Measurements from ENCODE around the gene VAV2. TPM values are rescaled to one million over a fixed set of nuclear protein-coding genes. Genes with fewer than 3 reads are reported as not detected.
"Not testable (repeated sequence)": the region's sequence is repeated elsewhere in the genome, so short reads cannot be mapped to it uniquely, and the experiment has no call there.

Gene VAV2
- total RNA-seq, 4 donors from 2014 or later = 15.0 to 25.7 (median 20.5) TPM

DNA sequence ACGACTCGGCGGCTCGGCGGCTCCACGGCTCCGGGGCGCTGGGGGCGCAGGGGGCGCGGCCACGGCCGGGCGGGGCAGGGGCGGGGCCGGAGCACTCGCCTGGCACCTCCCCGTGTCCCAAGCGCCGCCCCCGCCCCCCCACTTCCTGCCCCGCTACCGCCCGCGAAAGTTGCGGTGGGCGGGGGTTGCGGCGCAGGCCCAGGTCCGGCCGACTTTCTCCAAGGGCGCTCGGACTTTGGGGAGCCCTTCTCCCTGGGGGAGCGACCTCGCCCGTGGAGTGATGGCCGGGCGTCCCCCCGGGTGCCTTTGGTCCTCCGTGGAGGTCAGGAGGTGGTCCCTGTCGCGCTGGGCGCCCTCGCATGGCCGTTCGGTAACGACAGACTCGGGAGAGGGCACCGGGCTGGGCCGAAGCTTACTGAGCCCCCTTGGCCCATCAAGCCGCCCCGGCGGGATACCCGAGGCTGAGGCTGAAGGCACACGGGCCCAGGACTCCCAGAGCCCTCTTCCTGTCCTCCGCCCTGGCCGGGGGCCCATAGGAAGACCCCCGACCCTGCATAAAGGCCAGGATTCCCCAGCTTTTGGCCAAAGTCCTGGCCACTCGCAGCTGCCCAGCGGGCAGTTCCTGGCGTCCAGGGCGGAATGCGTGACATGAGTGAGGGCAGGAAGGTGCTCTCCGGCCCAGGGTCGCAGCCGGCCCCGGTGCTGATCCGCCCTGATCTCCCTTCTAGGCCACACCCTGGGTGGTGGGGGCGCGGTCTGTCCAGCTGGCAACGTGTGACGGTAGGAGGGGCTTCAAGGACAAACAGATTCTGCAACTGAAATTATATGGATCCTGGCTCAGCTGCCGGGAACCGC lies 883 bp upstream of the VAV2 start:
- 0 to 2% methylated on average over 7 to 13 of the region's 74 CpGs for WGBS, 2 donors
- DNase-seq = peak; percentile 83 to 86
- H3K27me3 ChIP-seq = no peaks in the 10 kb centered on the region
- H3K4me3 ChIP-seq (replicated peaks in 1 of 3) = peak overlapping the region in 2 of 3 donors; percentile 38 to 40
- H3K4me1 ChIP-seq = peaks cover 26 to 37% of the 10 kb centered on the region in 2 donors
- peak overlapping the region; percentile 70 to 87 (median 83) for H3K27ac ChIP-seq
- TF ChIP-seq POLR2A (IDR thresholded peaks at IDR 0.05) = peak; percentile 30 to 53
- TF ChIP-seq, protein P1, sequence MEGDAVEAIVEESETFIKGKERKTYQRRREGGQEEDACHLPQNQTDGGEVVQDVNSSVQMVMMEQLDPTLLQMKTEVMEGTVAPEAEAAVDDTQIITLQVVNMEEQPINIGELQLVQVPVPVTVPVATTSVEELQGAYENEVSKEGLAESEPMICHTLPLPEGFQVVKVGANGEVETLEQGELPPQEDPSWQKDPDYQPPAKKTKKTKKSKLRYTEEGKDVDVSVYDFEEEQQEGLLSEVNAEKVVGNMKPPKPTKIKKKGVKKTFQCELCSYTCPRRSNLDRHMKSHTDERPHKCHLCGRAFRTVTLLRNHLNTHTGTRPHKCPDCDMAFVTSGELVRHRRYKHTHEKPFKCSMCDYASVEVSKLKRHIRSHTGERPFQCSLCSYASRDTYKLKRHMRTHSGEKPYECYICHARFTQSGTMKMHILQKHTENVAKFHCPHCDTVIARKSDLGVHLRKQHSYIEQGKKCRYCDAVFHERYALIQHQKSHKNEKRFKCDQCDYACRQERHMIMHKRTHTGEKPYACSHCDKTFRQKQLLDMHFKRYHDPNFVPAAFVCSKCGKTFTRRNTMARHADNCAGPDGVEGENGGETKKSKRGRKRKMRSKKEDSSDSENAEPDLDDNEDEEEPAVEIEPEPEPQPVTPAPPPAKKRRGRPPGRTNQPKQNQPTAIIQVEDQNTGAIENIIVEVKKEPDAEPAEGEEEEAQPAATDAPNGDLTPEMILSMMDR (IDR thresholded peaks at IDR 0.05) = peak in 4 of 6 experiments; percentile 30 to 43 (median 40)
- H3K9me3 ChIP-seq = no peaks in the 10 kb centered on the region
- no peaks in the 10 kb centered on the region for H3K36me3 ChIP-seq
- intact Hi-C loops (cut with DNase I) = loop anchor here (5.0 kb wide), 1 partner anchor 61 kb away; no protein-coding TSS in a partner anchor

DNA sequence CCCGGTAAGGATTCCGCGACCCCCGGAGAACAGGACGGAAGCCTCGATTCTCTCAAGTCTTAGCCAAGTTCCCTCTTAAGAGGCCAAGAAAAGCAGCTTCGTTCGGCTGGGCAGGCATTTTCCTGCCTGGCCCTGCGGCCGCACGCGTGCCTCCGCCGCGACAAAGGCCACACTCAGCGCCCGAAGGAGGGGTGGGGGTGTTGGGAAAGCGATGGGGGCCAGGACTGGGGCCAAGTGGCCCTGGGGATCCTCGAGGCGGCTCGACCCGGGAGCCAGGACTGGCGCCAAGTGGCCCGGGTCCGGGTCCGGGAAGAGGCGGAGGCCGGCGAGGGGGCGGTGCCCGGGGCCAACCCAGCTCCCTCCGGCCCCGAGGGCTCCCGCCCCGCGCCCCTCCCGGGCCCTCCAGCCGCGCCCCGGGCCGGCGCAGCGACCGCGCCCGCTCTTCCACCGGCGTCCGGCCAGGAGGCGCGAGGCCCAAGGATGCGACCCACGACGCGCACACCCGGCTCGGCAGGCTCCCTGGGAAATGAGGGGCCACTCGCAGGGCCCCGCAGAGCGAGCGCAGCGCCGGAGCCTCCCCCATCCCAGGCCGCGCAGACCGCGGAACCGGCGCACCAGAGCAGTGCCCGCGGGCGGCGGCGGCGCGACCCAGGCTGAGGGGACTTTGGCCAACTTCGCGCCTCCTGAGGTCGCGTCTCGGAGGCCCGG lies 756 bp downstream of the VAV2 start:
- intact Hi-C loops (cut with DNase I) = loop anchor here (5.0 kb wide), 1 partner anchor 59 kb away; no protein-coding TSS in a partner anchor
- 0% methylated on average over 12 of the region's 82 CpGs; no CpG with 5 or more reads in 1 of the 2 donors for WGBS, 2 donors
- peak in 1 of 2 donors; percentile 39 for DNase-seq
- Histone ChIP-seq H3K9me3 (no peaks in the 10 kb centered on the region), H3K4me3 (replicated peaks in 1 of 3) (peak overlapping the region in 2 of 3 donors; percentile 37 to 38), H3K27ac (peak overlapping the region; percentile 12 to 61 (median 22)), H3K36me3 (no peaks in the 10 kb centered on the region), H3K4me1 (peaks cover 26 to 37% of the 10 kb centered on the region in 2 donors), H3K27me3 (no peaks in the 10 kb centered on the region)
- TF ChIP-seq, protein P1 (IDR thresholded peaks at IDR 0.05) = no peak
- no peak for TF ChIP-seq POLR2A (IDR thresholded peaks at IDR 0.05)

DNA sequence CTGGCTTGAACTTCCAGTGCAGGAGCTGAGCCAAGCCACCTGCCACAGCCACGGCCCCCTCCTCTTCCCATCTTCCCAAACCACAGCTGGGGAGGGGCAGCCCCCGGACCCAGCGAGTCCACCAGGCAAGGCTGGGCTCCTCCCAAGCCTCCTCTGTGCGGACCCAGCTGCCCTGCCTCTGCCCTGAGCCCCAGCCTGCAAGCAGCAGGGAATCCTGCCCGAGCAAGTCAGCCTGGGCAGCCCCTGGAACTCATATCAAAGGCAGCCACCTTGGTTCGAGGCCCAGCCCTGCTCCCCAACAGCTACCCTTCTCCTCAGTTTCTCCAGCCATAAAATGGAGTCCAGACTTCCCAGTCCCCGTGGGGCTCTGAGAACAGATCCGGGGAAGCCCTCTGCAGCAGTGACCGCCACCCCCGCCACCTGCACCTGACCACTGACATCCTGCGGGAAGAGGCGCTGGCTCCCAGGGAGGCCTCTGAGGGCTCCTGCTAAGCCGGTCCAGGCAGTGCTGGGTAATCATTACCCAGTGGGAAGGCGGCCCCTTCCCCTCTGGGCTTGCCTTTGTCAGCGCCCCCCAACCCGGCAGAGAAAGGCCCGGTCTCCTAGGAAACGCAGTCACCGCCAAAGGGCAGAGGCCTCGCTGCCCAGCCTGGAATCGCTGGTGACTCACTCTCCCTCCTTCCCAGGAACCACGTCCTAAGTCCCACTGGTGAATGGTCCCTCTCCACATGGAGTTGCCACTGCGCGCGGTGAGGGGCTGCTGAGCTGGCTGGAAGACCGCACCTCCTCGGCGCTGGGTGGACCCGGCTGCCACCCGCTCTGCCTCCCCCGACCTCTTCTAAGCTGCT lies 1.5 kb downstream of the VAV2 start:
- peaks cover 26 to 37% of the 10 kb centered on the region in 2 donors for H3K4me1 ChIP-seq
- H3K9me3 ChIP-seq = no peaks in the 10 kb centered on the region
- H3K27ac ChIP-seq = peak overlapping the region; percentile 12 to 61 (median 22)
- peak overlapping the region in 1 of 3 donors; percentile 38 for H3K4me3 ChIP-seq (replicated peaks in 1 of 3)
- H3K27me3 ChIP-seq = no peaks in the 10 kb centered on the region
- 30 to 42% methylated on average over 10 to 24 of the region's 31 CpGs for WGBS, 2 donors
- H3K36me3 ChIP-seq = no peaks in the 10 kb centered on the region
- TF ChIP-seq POLR2A (IDR thresholded peaks at IDR 0.05) = no peak
- TF ChIP-seq, protein P1 (IDR thresholded peaks at IDR 0.05) = no peak
- peak; percentile 54 to 57 for DNase-seq
- intact Hi-C loops (cut with DNase I) = loop anchor here (5.0 kb wide), 1 partner anchor 58 kb away; no protein-coding TSS in a partner anchor

DNA sequence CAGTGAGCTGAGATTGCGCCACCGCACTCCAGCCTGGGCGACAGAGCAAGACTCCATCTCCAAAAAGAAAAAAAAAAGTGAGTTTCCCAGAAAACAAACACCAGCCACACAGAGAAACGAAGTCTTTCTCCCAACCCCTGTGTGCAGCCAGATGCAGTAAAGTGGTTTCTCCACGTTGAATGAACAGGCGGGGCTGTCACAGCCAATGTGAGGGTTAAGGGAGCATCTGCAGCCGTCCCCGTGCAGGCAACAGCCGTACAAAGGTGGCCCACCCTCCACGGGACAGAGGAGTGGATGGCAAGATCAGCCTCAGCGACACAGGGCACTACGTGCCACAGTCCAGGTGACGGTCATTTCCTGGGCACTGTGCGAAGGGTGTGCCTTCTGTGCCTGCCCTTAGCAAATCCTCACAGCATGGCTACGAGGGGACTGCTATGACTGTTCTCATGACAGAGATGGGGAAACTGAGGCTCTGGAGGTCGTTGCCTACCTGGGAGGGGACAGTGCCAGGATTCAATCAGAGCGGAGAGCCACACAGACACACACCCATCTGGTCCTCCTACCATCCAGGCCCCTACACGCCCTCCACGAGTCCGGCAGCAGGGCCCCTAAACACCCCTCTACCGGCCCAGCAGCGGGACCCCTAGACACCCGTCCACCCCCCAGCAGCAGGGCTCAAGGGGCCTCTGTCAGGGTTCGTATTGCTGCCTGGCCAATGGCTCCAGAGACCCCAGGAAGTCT lies 2.3 kb downstream of the VAV2 start:
- intact Hi-C loops (cut with DNase I) = loop anchor here (5.0 kb wide), 1 partner anchor 57 kb away; no protein-coding TSS in a partner anchor
- peak; percentile 59 to 61 for DNase-seq
- H3K4me1 ChIP-seq = peaks cover 26 to 37% of the 10 kb centered on the region in 2 donors

DNA sequence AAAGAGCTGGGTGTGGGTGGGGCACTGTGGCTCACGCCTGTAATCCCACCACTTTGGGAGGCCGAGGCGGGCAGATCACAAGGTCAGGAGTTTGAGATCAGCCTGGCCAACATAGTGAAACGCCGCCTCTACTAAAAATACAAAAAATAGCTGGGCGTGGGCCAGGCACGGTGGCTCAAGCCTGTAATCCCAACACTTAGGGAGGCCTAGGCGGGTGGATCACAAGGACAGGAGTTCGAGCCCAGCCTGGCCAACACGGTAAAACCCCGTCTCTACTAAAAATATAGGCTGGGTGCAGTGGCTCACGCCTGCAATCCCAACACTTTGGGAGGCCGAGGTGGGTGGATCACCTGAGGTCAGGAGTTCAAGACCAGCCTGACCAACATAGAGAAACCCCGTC lies 3.4 kb downstream of the VAV2 start:
- Histone ChIP-seq H3K4me1 (peaks cover 25 to 30% of the 10 kb centered on the region in 2 donors), H3K27ac (peak overlapping the region in 1 of 3 donors; percentile 52)
- H3K4me3 ChIP-seq (replicated peaks in 1 of 3); H3K9me3 ChIP-seq; intact Hi-C loops (cut with DNase I); DNase-seq; H3K27me3 ChIP-seq; H3K36me3 ChIP-seq: not testable (repeated sequence)
- WGBS, 2 donors = 86 to 87% methylated on average over 14 of the region's 14 CpGs

More for the DNA sequence above, 2.3 kb downstream of the VAV2 start:
- TF ChIP-seq POLR2A (IDR thresholded peaks at IDR 0.05) = no peak
- TF ChIP-seq, protein P1 (IDR thresholded peaks at IDR 0.05) = no peak
- H3K27ac ChIP-seq = peak overlapping the region in 1 of 3 donors; percentile 61
- H3K27me3 ChIP-seq = no peaks in the 10 kb centered on the region
- H3K9me3 ChIP-seq = no peaks in the 10 kb centered on the region
- no peak overlapping the region for H3K4me3 ChIP-seq (replicated peaks in 1 of 3)
- 49 to 66% methylated on average over 18 to 24 of the region's 24 CpGs for WGBS, 2 donors
- no peaks in the 10 kb centered on the region for H3K36me3 ChIP-seq
